Measurements from ENCODE around the gene UST. TPM values are rescaled to one million over a fixed set of nuclear protein-coding genes. Genes with fewer than 3 reads are reported as not detected.

The UST gene
- total RNA-seq, 1 donor from 2014 or later: 5.2 TPM

- no peaks in the 10 kb centered on the region for H3K27me3 ChIP-seq (ENCODE audit: control insufficient read depth, insufficient read depth, low read length)
Measured at GRCh38 chr6:148898376-148899014, 151.7 kb downstream of the UST start.

GRCh38 chr6:148904896-148905870 lies 158.4 kb downstream of the UST start:
- no peak for DNase-seq (ENCODE audit: low read depth)
- Histone ChIP-seq H3K36me3 (ENCODE audit: control insufficient read depth, insufficient read depth, low read length) (no peaks in the 10 kb centered on the region), H3K4me3 (ENCODE audit: low read depth, low read length) (no peak overlapping the region), H3K27me3 (ENCODE audit: control insufficient read depth, insufficient read depth, low read length) (no peaks in the 10 kb centered on the region)
- no peak for TF ChIP-seq CTCF (IDR thresholded peaks at IDR 0.05; ENCODE audit: insufficient read depth, low read length, poor library complexity, severe bottlenecking)

More at GRCh38 chr6:148898376-148899014, 151.7 kb downstream of the UST start:
- no peaks in the 10 kb centered on the region for H3K36me3 ChIP-seq (ENCODE audit: control insufficient read depth, insufficient read depth, low read length)
- no peak for TF ChIP-seq CTCF (IDR thresholded peaks at IDR 0.05; ENCODE audit: insufficient read depth, low read length, poor library complexity, severe bottlenecking)
- no peak for DNase-seq (ENCODE audit: low read depth)
- H3K4me3 ChIP-seq (ENCODE audit: low read depth, low read length): no peak overlapping the region

GRCh38 chr6:148905901-148906300 lies 159.1 kb downstream of the UST start:
- no peaks in the 10 kb centered on the region for H3K27me3 ChIP-seq (ENCODE audit: control insufficient read depth, insufficient read depth, low read length)
- H3K4me3 ChIP-seq (ENCODE audit: low read depth, low read length): no peak overlapping the region
- TF ChIP-seq CTCF (IDR thresholded peaks at IDR 0.05; ENCODE audit: insufficient read depth, low read length, poor library complexity, severe bottlenecking): no peak
- H3K36me3 ChIP-seq (ENCODE audit: control insufficient read depth, insufficient read depth, low read length): no peaks in the 10 kb centered on the region
- DNase-seq (ENCODE audit: low read depth): no peak

- H3K4me3 ChIP-seq (ENCODE audit: low read depth, low read length): no peak overlapping the region
- DNase-seq (ENCODE audit: low read depth): no peak
- no peaks in the 10 kb centered on the region for H3K27me3 ChIP-seq (ENCODE audit: control insufficient read depth, insufficient read depth, low read length)
- no peak for TF ChIP-seq CTCF (IDR thresholded peaks at IDR 0.05; ENCODE audit: insufficient read depth, low read length, poor library complexity, severe bottlenecking)
- H3K36me3 ChIP-seq (ENCODE audit: control insufficient read depth, insufficient read depth, low read length): no peaks in the 10 kb centered on the region
Measured at GRCh38 chr6:148906386-148906785, 159.6 kb downstream of the UST start.

- Histone ChIP-seq H3K27me3 (ENCODE audit: control insufficient read depth, insufficient read depth, low read length) (no peaks in the 10 kb centered on the region), H3K4me3 (ENCODE audit: low read depth, low read length) (no peak overlapping the region), H3K36me3 (ENCODE audit: control insufficient read depth, insufficient read depth, low read length) (no peaks in the 10 kb centered on the region)
- DNase-seq (ENCODE audit: low read depth): no peak
- no peak for TF ChIP-seq CTCF (IDR thresholded peaks at IDR 0.05; ENCODE audit: insufficient read depth, low read length, poor library complexity, severe bottlenecking)
Measured at GRCh38 chr6:148907573-148907972, 160.7 kb downstream of the UST start.
